Panc1 (cell line): Measurements from ENCODE around the gene FDPS. TPM values are rescaled to one million over a fixed set of nuclear protein-coding genes. Genes with fewer than 3 reads are reported as not detected.

Source experiments
- ATAC-seq: fragments of 200-7000 bp; cut with Tn5 transposase; 2 replicates; pipeline ENCODE4 v1.9.1; 2020; ENCODE audit warnings: mild to moderate bottlenecking, moderate library complexity
- BruUV-seq: library from RNA; stranded (reverse); fragments of 400-500 nt; replicated peaks from 2 replicates; lab custom pipeline; 2021; lab: Mats Ljungman, UMichigan
- CTCF ChIA-PET: fragments of 300-600 bp; sonication (Branson Sonifier 250); formaldehyde crosslinking; loops from one replicate; lab custom pipeline; 2022; ENCODE audit warnings: antibody characterized with exemption; lab: Charles Lee
- POLR2A ChIA-PET: fragments of 300-600 bp; sonication (Branson Sonifier 250); formaldehyde crosslinking; loops from one replicate; lab custom pipeline; 2022; ENCODE audit warnings: antibody characterized with exemption; lab: Charles Lee
- DNase-seq: peaks from one replicate; pipeline ENCODE4 v3.0.0-alpha.2; 2010; ENCODE audit warnings: low read depth, low spot score
- H3K27ac ChIP-seq: 2 replicates; pipeline ENCODE4 v1.5.1; 2011; ENCODE audit warnings: mild to moderate bottlenecking, low read length, inconsistent platforms
- H3K27me3 ChIP-seq: fragments of 200-500 bp; sonication (Bioruptor generic); 2 replicates; pipeline ENCODE4 v1.6.0; 2014; ENCODE audit warnings: low read length, inconsistent platforms; ENCODE audit not compliant: control insufficient read depth, insufficient read depth
- H3K36me3 ChIP-seq: fragments of 200-500 bp; sonication (Bioruptor generic); 2 replicates; pipeline ENCODE4 v1.5.1; 2014; ENCODE audit warnings: inconsistent platforms, mild to moderate bottlenecking, low read length, moderate library complexity; ENCODE audit not compliant: control insufficient read depth, insufficient read depth
- H3K4me1 ChIP-seq: 2 replicates; pipeline ENCODE4 v1.5.1; 2011; ENCODE audit warnings: inconsistent platforms, mild to moderate bottlenecking, low read length, moderate library complexity; ENCODE audit not compliant: control insufficient read depth, insufficient read depth
- H3K4me3 ChIP-seq, 2 experiments: 2 replicates each; pipeline ENCODE4 v1.5.1; 2011 to 2012; ENCODE audit warnings: low read depth in 2 of 2, low read length in 2 of 2, mild to moderate bottlenecking in 2 of 2, inconsistent platforms in 1 of 2, moderate library complexity in 1 of 2
- H3K9me3 ChIP-seq: fragments of 200-500 bp; sonication (Bioruptor generic); 2 replicates; pipeline ENCODE4 v1.5.1; 2014; ENCODE audit warnings: low read depth, mild to moderate bottlenecking, inconsistent platforms, low read length, moderate library complexity; ENCODE audit not compliant: control insufficient read depth, insufficient read depth
- CTCF ChIP-seq: fragments of 450-650 bp; IDR thresholded peaks from 2 replicates; pipeline ENCODE4 v1.5.1; 2017; ENCODE audit warnings: mild to moderate bottlenecking
- POLR2AphosphoS5 ChIP-seq: IDR thresholded peaks from 2 replicates; pipeline ENCODE4 v1.6.1; 2012; ENCODE audit warnings: mild to moderate bottlenecking, low read depth, low read length, moderate library complexity
- REST ChIP-seq, 2 experiments: IDR thresholded peaks; 2 replicates each; pipeline ENCODE4 v1.6.1; 2011 to 2012; ENCODE audit warnings: low read depth in 2 of 2, control low read depth in 1 of 2, low read length in 1 of 2, mild to moderate bottlenecking in 1 of 2, moderate library complexity in 1 of 2; ENCODE audit not compliant: insufficient read depth in 1 of 2
- SIN3A ChIP-seq: IDR thresholded peaks from 2 replicates; pipeline ENCODE4 v1.6.1; 2012; ENCODE audit warnings: low read depth, mild to moderate bottlenecking, low read length, moderate library complexity, borderline replicate concordance; ENCODE audit not compliant: insufficient read depth
- TCF7L2 ChIP-seq: IDR thresholded peaks from 2 replicates; pipeline ENCODE4 v1.6.1; 2011; ENCODE audit warnings: mild to moderate bottlenecking, low read depth, low read length, inconsistent platforms
- in situ Hi-C: cut with HindIII; loops from 2 replicates; pipeline ENCODE4 v1.10.0; 2016; ENCODE audit warnings: low sequenced_read_pairs, low pct_unique_long_range_greater_than_20kb
- intact Hi-C: fragments of 100-400 bp; cut with micrococcal nuclease; formaldehyde crosslinking; loops from one replicate; pipeline ENCODE4 v1.10.0; 2022; ENCODE audit not compliant: unreplicated experiment
- total RNA-seq: library from RNA; stranded (reverse); gene quantifications from one replicate; pipeline ENCODE4 v1.2.1, GENCODE V29; 2021; ENCODE audit not compliant: unreplicated experiment

FDPS gene
- total RNA-seq, 1 experiment from 2014 or later = 255 TPM

GRCh38 chr1:155319536-155319935, 10.9 kb downstream of the FDPS start:
- H3K4me1 ChIP-seq = peaks cover 27% of the 10 kb centered on the region
- CTCF ChIA-PET = no interaction called here
- no peaks in the 10 kb centered on the region for H3K27me3 ChIP-seq
- in situ Hi-C loops = no loop called here
- intact Hi-C loops = no loop called here
- DNase-seq = no peak
- H3K36me3 ChIP-seq = no peaks in the 10 kb centered on the region; the same call in 1 of the 2 replicates
- H3K27ac ChIP-seq = peak overlapping the region; percentile 87
- ATAC-seq = no peak
- no peak overlapping the region for H3K4me3 ChIP-seq
- no peak for TF ChIP-seq REST (IDR thresholded peaks at IDR 0.05; ENCODE audit: insufficient read depth in 1 of 2, low read depth in 2 of 2, low read length in 1 of 2)
- no peak for TF ChIP-seq TCF7L2
- TF ChIP-seq POLR2AphosphoS5 = no peak
- no peak for TF ChIP-seq CTCF
- no peak for TF ChIP-seq SIN3A
- no peaks in the 10 kb centered on the region for H3K9me3 ChIP-seq
- no TSS peak for BruUV-seq
- POLR2A ChIA-PET = interaction anchor here (2.0 kb wide), 1 partner anchor 46 kb away, joined by 5 read pairs; the partner anchor contains the start of gene CLK2

- Histone ChIP-seq H3K4me3 (peak overlapping the region; percentile 92 to 96), H3K36me3 (no peaks in the 10 kb centered on the region; the same call in 1 of the 2 replicates), H3K4me1 (peaks cover 27% of the 10 kb centered on the region), H3K27me3 (no peaks in the 10 kb centered on the region), H3K27ac (peak overlapping the region; percentile 87), H3K9me3 (no peaks in the 10 kb centered on the region)
- no peak for DNase-seq
- BruUV-seq = no TSS peak
- POLR2A ChIA-PET = interaction anchor here (2.0 kb wide), 1 partner anchor 47 kb away, joined by 5 read pairs; the partner anchor contains the start of gene CLK2
- TF ChIP-seq POLR2AphosphoS5 (no peak), CTCF (no peak), REST (IDR thresholded peaks at IDR 0.05; ENCODE audit: insufficient read depth in 1 of 2, low read depth in 2 of 2, low read length in 1 of 2) (no peak), TCF7L2 (no peak), SIN3A (no peak)
- intact Hi-C loops = no loop called here
- no peak for ATAC-seq
- in situ Hi-C loops = no loop called here
- CTCF ChIA-PET = interaction anchor here (1.0 kb wide), 1 partner anchor 69 kb away, joined by 3 read pairs; no protein-coding TSS in a partner anchor
These were observed 11.6 kb downstream of the FDPS start for GRCh38 chr1:155320252-155320651.
